ENCODE measurements around the gene UBE2G2.

UBE2G2 gene

GRCh38 chr21:44771896-44772525, 29.6 kb downstream of the UBE2G2 start:
- H3K4me3 ChIP-seq (ENCODE audit: low read length): no peak overlapping the region
- DNase-seq (ENCODE audit: low read depth, low spot score): no peak

- H3K4me3 ChIP-seq (ENCODE audit: low read length): no peak overlapping the region
- DNase-seq (ENCODE audit: low read depth, low spot score): no peak
Measured at GRCh38 chr21:44767834-44768831, 33.5 kb downstream of the UBE2G2 start.

- DNase-seq (ENCODE audit: low read depth, low spot score): no peak
- no peak overlapping the region for H3K4me3 ChIP-seq (ENCODE audit: low read length)
Measured at GRCh38 chr21:44766818-44767354, 34.7 kb downstream of the UBE2G2 start.

GRCh38 chr21:44766014-44766817, 35.4 kb downstream of the UBE2G2 start:
- DNase-seq (ENCODE audit: low read depth, low spot score): no peak
- no peak overlapping the region for H3K4me3 ChIP-seq (ENCODE audit: low read length)

- H3K4me3 ChIP-seq (ENCODE audit: low read length): no peak overlapping the region
- DNase-seq (ENCODE audit: low read depth, low spot score): peak; percentile 62
Measured at GRCh38 chr21:44765231-44766013, 36.2 kb downstream of the UBE2G2 start.

- no peak for DNase-seq (ENCODE audit: low read depth, low spot score)
Measured at GRCh38 chr21:44764319-44765230, 37.0 kb downstream of the UBE2G2 start.

GRCh38 chr21:44763451-44764318, 37.9 kb downstream of the UBE2G2 start:
- no peak for DNase-seq (ENCODE audit: low read depth, low spot score)
- H3K4me3 ChIP-seq (ENCODE audit: low read length): no peak overlapping the region

More at GRCh38 chr21:44764319-44765230, 37.0 kb downstream of the UBE2G2 start:
- H3K4me3 ChIP-seq (ENCODE audit: low read length): no peak overlapping the region

GRCh38 chr21:44763050-44763378, 38.6 kb downstream of the UBE2G2 start:
- no peak overlapping the region for H3K4me3 ChIP-seq (ENCODE audit: low read length)
- DNase-seq (ENCODE audit: low read depth, low spot score): no peak

- no peak overlapping the region for H3K4me3 ChIP-seq (ENCODE audit: low read length)
- DNase-seq (ENCODE audit: low read depth, low spot score): no peak
Measured at GRCh38 chr21:44762221-44763049, 39.2 kb downstream of the UBE2G2 start.

GRCh38 chr21:44761747-44762208, 39.8 kb downstream of the UBE2G2 start:
- DNase-seq (ENCODE audit: low read depth, low spot score): no peak
- H3K4me3 ChIP-seq (ENCODE audit: low read length): no peak overlapping the region

- DNase-seq (ENCODE audit: low read depth, low spot score): no peak
- H3K4me3 ChIP-seq (ENCODE audit: low read length): no peak overlapping the region
Measured at GRCh38 chr21:44761011-44761729, 40.5 kb downstream of the UBE2G2 start.

GRCh38 chr21:44760376-44760775, 41.2 kb downstream of the UBE2G2 start:
- DNase-seq (ENCODE audit: low read depth, low spot score): no peak
- H3K4me3 ChIP-seq (ENCODE audit: low read length): no peak overlapping the region

GRCh38 chr21:44759628-44760285, 41.9 kb downstream of the UBE2G2 start:
- DNase-seq (ENCODE audit: low read depth, low spot score): no peak
- no peak overlapping the region for H3K4me3 ChIP-seq (ENCODE audit: low read length)

GRCh38 chr21:44758781-44759627, 42.6 kb downstream of the UBE2G2 start:
- no peak overlapping the region for H3K4me3 ChIP-seq (ENCODE audit: low read length)
- DNase-seq (ENCODE audit: low read depth, low spot score): no peak
